HG03139 (cell line): ENCODE data around the gene TREH.
"Not testable (repeated sequence)": the region's sequence is repeated elsewhere in the genome, so short reads cannot be mapped to it uniquely, and the experiment has no call there.

Experiments used
- ATAC-seq: cut with Tn5 transposase; IDR thresholded peaks from one replicate; pipeline ENCODE4 v1.9.1; 2021; ENCODE audit not compliant: unreplicated experiment

Gene TREH

GRCh38 chr11:118615282-118615975 is 64.0 kb downstream of the TREH start:
- ATAC-seq: no peak

DNA sequence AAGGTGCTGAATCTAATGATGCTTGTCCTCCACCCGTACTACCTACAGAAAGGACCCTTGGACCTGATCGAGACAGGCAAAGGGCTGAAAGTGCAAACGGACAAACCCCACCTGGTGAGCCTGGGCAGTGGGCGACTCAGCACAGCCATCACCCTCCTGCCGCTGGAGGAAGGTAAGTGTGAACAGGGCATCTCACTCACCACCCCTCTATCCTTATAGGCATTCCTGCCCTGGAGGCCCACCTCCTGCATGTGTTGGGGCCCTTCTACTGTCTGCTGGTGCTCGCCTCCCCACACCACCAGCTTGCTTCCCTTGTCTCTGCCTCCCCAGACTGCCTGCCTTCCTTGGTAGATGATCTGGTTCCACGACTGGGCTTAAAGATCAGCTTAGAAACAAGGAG is 64.9 kb downstream of the TREH start:
- no peak for ATAC-seq

DNA sequence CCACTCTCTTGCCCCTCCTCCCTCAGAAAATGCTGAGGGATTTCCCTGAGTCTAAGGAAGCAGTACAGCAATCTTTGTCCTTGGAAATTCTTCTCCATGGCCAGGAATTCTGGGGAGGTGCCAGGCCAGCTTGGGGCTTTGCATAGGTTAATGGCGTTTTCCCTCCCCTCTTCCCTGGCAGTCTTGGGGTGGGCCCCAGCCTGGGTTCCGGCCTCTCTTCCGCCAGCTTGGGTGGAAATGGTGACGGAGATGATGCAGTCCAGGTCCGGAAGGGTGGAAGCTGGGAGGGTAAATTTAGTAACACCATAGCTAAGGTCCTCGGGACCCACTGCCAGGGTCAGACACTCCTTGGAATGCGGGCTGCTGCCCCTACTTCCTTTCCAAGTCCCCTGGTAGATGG is 67.1 kb downstream of the TREH start:
- no peak for ATAC-seq

- not testable (repeated sequence) for ATAC-seq
Observed at GRCh38 chr11:118611433-118611795, 68.0 kb downstream of the TREH start.

- no peak for ATAC-seq
Observed at GRCh38 chr11:118610773-118611432, 68.5 kb downstream of the TREH start.

DNA sequence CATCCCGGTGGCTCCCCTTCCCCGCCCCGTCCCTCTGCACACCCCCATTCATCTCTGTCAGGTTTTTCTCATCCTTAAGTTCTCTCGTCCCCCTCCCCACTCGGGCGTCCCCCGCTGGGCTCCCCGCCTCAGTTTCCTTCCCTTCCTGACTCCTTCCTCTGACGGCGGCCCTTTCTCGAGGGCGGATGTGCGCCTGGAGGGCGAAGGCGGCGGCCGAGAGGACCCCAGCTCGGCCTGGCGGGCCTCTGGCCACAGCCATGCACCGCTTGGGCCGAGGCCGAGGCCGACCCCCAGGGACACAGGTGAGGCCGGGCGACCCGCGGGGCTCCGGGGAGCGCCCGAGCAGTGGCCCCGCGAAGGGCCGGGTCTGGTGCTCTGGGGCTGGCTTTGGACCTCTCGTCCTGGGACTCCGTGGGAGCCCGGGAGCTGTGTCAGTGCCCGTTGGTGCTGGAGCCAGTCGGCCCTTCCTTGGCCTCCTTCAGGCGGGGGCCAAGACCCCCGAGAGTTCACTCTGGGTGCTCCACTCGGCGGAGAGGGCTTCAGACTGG is 69.2 kb downstream of the TREH start:
- ATAC-seq: no peak

GRCh38 chr11:118609380-118610224 is 69.8 kb downstream of the TREH start:
- ATAC-seq: no peak

DNA sequence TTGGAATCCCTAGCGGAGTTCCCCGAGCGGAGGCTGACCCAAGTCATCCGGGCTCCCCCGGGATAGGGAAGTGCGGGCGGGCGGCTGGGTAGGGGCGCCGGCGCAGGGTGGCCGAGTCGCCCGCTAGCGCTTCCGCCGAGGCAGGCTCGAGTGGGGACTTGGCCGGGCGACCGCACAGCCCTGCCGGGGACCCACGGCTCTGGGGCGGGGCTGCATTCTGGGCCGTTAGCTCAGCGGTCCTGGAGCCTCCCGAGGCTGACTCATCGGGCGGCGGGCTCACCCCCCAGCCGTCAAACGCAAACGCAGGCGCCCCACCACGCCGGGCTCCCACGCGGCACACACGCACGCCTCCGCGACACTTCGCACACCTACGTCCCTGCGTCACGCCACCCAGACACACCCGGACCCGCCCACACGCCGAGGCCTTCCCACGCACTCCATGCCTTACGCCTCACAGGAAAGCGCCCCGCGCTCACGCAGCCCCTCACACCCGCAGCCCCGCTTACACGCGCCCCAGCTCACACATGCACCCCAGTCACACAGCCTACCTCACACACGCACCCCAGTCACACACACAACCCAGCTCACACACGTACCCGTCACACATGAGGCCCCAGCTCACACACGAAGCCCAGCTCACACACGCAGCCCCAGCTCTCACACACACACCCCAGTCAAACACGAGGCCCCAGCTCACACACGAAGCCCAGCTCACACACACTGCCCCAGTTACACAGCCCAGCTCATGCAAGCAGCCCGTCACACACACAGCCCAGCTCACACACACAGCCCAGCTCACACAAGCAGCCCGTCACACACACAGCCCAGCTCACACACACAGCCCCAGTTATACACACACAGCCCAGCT is 70.9 kb downstream of the TREH start:
- no peak for ATAC-seq

- ATAC-seq: no peak
Observed at GRCh38 chr11:118607401-118608359, 71.8 kb downstream of the TREH start, which contains the start of gene PHLDB1. Gene PHLDB1, plus strand, starts transcription at chr11:118607615. Its CDS starts 6,222 bp downstream, at chr11:118613837.
